ENCODE results near the gene HOXB6.

DNA sequence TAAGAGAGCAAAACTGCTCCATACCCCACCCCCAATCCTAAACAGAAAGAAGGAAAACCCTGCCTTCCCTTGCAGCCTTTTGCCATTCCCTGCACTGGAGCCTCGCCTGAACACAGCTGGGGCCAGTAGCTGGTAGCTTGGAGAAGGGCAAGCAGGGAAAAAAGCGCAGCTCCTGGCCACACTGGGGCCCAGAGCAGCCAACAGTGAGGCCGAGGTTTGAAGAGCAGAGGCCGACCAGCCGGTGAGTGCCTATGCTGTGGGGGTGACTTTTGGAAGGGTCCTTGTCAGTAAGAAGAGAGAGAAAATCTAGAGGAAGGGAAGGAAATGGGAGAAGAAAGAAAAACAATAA is 24.6 kb upstream of the HOXB6 start:
- TF ChIP-seq, protein P1, sequence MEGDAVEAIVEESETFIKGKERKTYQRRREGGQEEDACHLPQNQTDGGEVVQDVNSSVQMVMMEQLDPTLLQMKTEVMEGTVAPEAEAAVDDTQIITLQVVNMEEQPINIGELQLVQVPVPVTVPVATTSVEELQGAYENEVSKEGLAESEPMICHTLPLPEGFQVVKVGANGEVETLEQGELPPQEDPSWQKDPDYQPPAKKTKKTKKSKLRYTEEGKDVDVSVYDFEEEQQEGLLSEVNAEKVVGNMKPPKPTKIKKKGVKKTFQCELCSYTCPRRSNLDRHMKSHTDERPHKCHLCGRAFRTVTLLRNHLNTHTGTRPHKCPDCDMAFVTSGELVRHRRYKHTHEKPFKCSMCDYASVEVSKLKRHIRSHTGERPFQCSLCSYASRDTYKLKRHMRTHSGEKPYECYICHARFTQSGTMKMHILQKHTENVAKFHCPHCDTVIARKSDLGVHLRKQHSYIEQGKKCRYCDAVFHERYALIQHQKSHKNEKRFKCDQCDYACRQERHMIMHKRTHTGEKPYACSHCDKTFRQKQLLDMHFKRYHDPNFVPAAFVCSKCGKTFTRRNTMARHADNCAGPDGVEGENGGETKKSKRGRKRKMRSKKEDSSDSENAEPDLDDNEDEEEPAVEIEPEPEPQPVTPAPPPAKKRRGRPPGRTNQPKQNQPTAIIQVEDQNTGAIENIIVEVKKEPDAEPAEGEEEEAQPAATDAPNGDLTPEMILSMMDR (IDR thresholded peaks at IDR 0.05), result no peak
- no peak for TF ChIP-seq POLR2A (IDR thresholded peaks at IDR 0.05)

All from uterus (tissue), 2 donors.